Vagina (tissue), 2 donors: ENCODE data around the gene CIITA. TPM values are rescaled to one million over a fixed set of nuclear protein-coding genes. Genes with fewer than 3 reads are reported as not detected.

ENCODE experiments used
- DNase-seq, 2 donors: peaks; one replicate each; pipeline ENCODE4 v3.0.0-alpha.2; 2017; ENCODE audit errors: extremely low spot score in 2 of 2
- H3K27ac ChIP-seq: fragments of 200-600 bp; sonication (generic); one replicate; pipeline ENCODE4 v1.5.1; 2019
- H3K27me3 ChIP-seq: fragments of 200-600 bp; sonication (generic); one replicate; pipeline ENCODE4 v1.5.1; 2019
- H3K36me3 ChIP-seq, 2 donors: fragments of 200-600 bp; sonication (generic); one replicate each; pipeline ENCODE4 v1.5.1; 2017 to 2019
- H3K4me1 ChIP-seq: fragments of 200-600 bp; sonication (generic); one replicate; pipeline ENCODE4 v1.5.1; 2019
- H3K4me3 ChIP-seq, 2 donors: fragments of 200-600 bp; sonication (generic); 1 replicate in 1 of 2; 2 replicates in 1 of 2; pipeline ENCODE4 v1.5.1; 2016 to 2019
- H3K9me3 ChIP-seq: fragments of 200-600 bp; sonication (generic); one replicate; pipeline ENCODE4 v1.5.1; 2019
- POLR2A ChIP-seq, 2 donors: fragments of 450-650 bp; IDR thresholded peaks; one replicate each; pipeline ENCODE4 v1.6.1; 2017; ENCODE audit warnings: antibody characterized with exemption in 2 of 2, mild to moderate bottlenecking in 2 of 2, moderate library complexity in 2 of 2
- POLR2AphosphoS5 ChIP-seq, 2 donors: sonication (generic); formaldehyde crosslinking; IDR thresholded peaks; one replicate each; pipeline ENCODE4 v1.9.0; 2017; ENCODE audit warnings: antibody characterized with exemption in 2 of 2, mild to moderate bottlenecking in 2 of 2, low read depth in 1 of 2; ENCODE audit not compliant: insufficient read depth in 1 of 2
- intact Hi-C: fragments of 100-400 bp; cut with DNase I; formaldehyde crosslinking; loops from one replicate; pipeline ENCODE4 v1.15.1; 2023
- total RNA-seq: library from RNA; depleted of rRNA; stranded (reverse); fragments of >200 nt; gene quantifications from one replicate; pipeline ENCODE4 v1.2.3, GENCODE V29; 2016
- TF ChIP-seq, protein P1 (sequence below), 3 experiments: fragments of 450-650 bp in 2 of 3; fragments of 200-600 bp in 1 of 3; sonication (generic) in 1 of 3; IDR thresholded peaks; one replicate each; pipeline ENCODE4 v1.5.1; 2017 to 2019; ENCODE audit warnings: antibody characterized with exemption in 3 of 3, mild to moderate bottlenecking in 2 of 3, moderate library complexity in 2 of 3

CIITA gene
- total RNA-seq, 1 donor from 2014 or later: 16.7 TPM

DNA sequence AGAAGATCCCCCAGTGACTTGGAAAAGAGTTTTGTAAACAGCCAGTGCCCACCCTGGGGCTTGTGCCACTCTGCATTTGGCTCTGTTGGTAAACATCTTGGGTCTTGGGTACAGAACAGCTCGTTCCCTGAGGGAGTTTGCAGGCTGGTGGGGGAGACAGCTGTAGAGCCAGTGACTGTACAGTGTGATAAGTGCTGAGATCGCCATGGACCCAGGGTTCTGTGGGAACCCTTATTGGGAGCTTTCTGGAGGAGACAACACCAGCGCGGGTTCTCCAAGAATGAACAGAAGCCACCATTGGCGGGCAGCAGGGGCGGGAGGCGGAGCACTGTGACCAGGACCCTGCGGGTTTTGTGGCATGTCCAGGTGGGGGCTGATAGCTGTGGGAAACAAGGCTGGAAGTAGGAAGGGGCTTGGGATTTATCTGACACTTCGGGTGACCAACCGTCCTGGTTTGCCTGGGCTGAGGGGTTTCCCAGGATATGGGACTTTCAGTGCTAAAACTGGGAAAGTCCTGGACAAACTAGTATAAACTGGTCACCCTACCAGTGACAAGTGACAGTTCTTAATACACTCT lies 70.3 kb downstream of the CIITA start:
- no peaks in the 10 kb centered on the region for H3K9me3 ChIP-seq
- H3K4me3 ChIP-seq: no peak overlapping the region
- no peaks in the 10 kb centered on the region for H3K27me3 ChIP-seq
- H3K27ac ChIP-seq: no peak overlapping the region
- H3K4me1 ChIP-seq: peaks cover 67% of the 10 kb centered on the region
- DNase-seq: no peak
- intact Hi-C loops: no loop called here
- no peaks in the 10 kb centered on the region for H3K36me3 ChIP-seq
- no peak for TF ChIP-seq POLR2A (IDR thresholded peaks at IDR 0.05)
- no peak for TF ChIP-seq POLR2AphosphoS5 (IDR thresholded peaks at IDR 0.05; ENCODE audit: insufficient read depth in 1 of 2, low read depth in 1 of 2)
- TF ChIP-seq, protein P1, sequence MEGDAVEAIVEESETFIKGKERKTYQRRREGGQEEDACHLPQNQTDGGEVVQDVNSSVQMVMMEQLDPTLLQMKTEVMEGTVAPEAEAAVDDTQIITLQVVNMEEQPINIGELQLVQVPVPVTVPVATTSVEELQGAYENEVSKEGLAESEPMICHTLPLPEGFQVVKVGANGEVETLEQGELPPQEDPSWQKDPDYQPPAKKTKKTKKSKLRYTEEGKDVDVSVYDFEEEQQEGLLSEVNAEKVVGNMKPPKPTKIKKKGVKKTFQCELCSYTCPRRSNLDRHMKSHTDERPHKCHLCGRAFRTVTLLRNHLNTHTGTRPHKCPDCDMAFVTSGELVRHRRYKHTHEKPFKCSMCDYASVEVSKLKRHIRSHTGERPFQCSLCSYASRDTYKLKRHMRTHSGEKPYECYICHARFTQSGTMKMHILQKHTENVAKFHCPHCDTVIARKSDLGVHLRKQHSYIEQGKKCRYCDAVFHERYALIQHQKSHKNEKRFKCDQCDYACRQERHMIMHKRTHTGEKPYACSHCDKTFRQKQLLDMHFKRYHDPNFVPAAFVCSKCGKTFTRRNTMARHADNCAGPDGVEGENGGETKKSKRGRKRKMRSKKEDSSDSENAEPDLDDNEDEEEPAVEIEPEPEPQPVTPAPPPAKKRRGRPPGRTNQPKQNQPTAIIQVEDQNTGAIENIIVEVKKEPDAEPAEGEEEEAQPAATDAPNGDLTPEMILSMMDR (IDR thresholded peaks at IDR 0.05): no peak

DNA sequence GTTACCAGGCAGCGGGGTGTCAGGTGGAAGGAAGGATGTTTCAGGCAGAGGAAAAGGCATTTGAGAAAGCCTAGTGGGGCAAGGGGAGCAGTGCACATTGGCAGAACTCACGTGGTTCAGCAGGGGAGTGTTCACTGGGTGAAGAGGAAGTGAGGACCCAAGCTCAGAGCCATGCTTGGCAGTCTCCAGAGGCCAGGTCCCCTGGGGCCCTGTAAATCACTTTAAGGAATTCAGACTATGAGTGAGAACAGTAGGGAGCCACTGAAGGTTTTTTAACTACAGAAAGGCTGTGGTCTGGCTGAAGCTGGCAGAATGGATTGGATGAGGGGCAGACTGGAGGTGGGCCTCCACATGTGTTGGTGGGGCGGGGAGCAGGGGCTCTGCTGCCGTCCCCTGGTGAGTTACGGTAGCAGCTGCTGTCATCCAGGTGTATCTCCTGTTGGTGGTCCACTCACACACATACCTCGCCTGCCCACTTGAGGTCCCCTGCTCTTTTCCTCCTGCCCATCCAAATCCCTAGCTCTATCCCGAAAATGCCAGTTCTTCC lies 72.5 kb downstream of the CIITA start:
- no peak for DNase-seq
- Histone ChIP-seq H3K4me1 (peaks cover 57% of the 10 kb centered on the region), H3K9me3 (no peaks in the 10 kb centered on the region), H3K4me3 (no peak overlapping the region), H3K27me3 (no peaks in the 10 kb centered on the region), H3K27ac (no peak overlapping the region), H3K36me3 (no peaks in the 10 kb centered on the region)
- TF ChIP-seq POLR2A (IDR thresholded peaks at IDR 0.05) (no peak), POLR2AphosphoS5 (IDR thresholded peaks at IDR 0.05; ENCODE audit: insufficient read depth in 1 of 2, low read depth in 1 of 2) (no peak)
- TF ChIP-seq, protein P1 (IDR thresholded peaks at IDR 0.05): no peak
- intact Hi-C loops: no loop called here

DNA sequence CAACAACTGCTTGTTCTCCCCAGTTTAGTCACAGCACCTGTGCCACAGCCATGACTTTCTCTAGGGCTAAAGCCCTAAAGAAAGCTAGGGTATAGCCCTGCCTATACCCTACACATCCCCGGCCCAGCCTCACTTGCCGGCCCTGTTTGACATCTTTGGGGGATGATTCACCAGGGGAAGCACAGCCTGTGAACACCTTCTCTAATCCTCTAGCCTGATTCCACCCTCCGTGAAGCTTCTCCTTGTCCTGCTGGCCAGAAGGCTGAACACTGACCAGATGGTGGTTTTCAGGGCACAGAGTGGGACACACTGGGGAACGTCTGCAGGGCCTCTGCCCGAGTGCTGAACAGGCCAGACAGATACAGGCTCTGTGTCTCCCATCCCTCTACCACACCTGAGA lies 73.4 kb downstream of the CIITA start:
- intact Hi-C loops: no loop called here
- Histone ChIP-seq H3K36me3 (no peaks in the 10 kb centered on the region), H3K4me3 (no peak overlapping the region), H3K9me3 (no peaks in the 10 kb centered on the region), H3K27ac (no peak overlapping the region), H3K27me3 (no peaks in the 10 kb centered on the region), H3K4me1 (peaks cover 53% of the 10 kb centered on the region)
- DNase-seq: no peak
- no peak for TF ChIP-seq POLR2A (IDR thresholded peaks at IDR 0.05)
- no peak for TF ChIP-seq POLR2AphosphoS5 (IDR thresholded peaks at IDR 0.05; ENCODE audit: insufficient read depth in 1 of 2, low read depth in 1 of 2)
- TF ChIP-seq, protein P1 (IDR thresholded peaks at IDR 0.05): no peak

DNA sequence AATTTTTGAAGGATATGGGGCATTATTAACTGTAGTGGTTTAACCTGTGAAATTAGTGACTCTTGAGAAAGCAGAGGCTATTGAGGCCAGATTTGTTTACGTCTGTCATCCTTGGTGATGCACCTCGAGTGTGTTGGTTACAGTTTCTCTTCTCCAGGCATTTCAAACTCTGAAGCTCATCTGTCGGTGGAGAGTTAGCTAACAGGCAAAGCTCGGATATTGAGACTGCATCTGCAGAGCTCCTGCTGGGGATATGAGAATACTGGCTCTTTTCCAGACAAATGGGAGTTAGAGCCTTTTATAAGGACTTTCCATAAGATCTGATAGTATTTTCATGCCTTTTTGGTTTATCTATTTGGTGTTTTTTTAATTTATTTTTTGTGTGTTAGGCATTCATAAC lies 74.0 kb downstream of the CIITA start:
- DNase-seq: no peak
- no peak overlapping the region for H3K4me3 ChIP-seq
- H3K27me3 ChIP-seq: no peaks in the 10 kb centered on the region
- H3K9me3 ChIP-seq: no peaks in the 10 kb centered on the region
- TF ChIP-seq POLR2A (IDR thresholded peaks at IDR 0.05) (no peak), POLR2AphosphoS5 (IDR thresholded peaks at IDR 0.05; ENCODE audit: insufficient read depth in 1 of 2, low read depth in 1 of 2) (no peak)
- TF ChIP-seq, protein P1 (IDR thresholded peaks at IDR 0.05): no peak
- no peaks in the 10 kb centered on the region for H3K36me3 ChIP-seq
- H3K4me1 ChIP-seq: peaks cover 47% of the 10 kb centered on the region
- intact Hi-C loops: no loop called here
- H3K27ac ChIP-seq: no peak overlapping the region

DNA sequence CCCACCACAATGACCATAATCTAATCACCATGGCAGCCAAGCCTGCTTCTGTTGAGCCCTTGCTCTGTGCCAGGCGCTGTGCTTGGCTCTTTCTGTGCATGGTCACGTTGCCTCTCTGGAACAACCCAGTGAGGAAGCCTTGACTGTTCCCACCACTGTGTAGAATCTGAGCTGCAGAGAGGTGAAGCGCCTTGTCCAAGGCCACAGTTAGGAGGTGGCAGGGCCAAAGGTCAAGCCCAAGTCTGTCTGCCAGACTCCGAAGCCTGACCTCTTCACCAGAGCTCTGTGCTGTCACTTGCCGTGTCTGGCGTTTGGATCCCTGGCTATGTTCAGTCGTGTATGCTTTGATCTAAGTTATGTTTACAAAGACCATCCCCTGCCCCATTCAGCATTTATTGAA lies 77.9 kb downstream of the CIITA start:
- no peaks in the 10 kb centered on the region for H3K27me3 ChIP-seq
- no peak for DNase-seq
- H3K27ac ChIP-seq: no peak overlapping the region
- TF ChIP-seq POLR2AphosphoS5 (IDR thresholded peaks at IDR 0.05; ENCODE audit: insufficient read depth in 1 of 2, low read depth in 1 of 2): no peak
- TF ChIP-seq POLR2A (IDR thresholded peaks at IDR 0.05): no peak
- TF ChIP-seq, protein P1 (IDR thresholded peaks at IDR 0.05): no peak
- H3K4me3 ChIP-seq: no peak overlapping the region
- peaks cover 22% of the 10 kb centered on the region for H3K4me1 ChIP-seq
- intact Hi-C loops: no loop called here
- H3K36me3 ChIP-seq: no peaks in the 10 kb centered on the region
- no peaks in the 10 kb centered on the region for H3K9me3 ChIP-seq
